Activated CD4-positive, alpha-beta T cell treated with anti-CD3 and anti-CD28 coated beads, Interleukin-2, Interleukin-4, amounts not matched to agents 100 ng/mL and 50 ng/mL, durations not matched to agents 16 hours and 8 hours (primary cell): ENCODE data around the gene BCL2L13.
A peak's percentile ranks its signal among the peaks of the same experiment; 100 is the strongest.

Source experiments
- DNase-seq: peaks from one replicate; pipeline ENCODE4 v3.0.0-alpha.2; 2020; ENCODE audit warnings: low spot score

Gene BCL2L13, protein sequence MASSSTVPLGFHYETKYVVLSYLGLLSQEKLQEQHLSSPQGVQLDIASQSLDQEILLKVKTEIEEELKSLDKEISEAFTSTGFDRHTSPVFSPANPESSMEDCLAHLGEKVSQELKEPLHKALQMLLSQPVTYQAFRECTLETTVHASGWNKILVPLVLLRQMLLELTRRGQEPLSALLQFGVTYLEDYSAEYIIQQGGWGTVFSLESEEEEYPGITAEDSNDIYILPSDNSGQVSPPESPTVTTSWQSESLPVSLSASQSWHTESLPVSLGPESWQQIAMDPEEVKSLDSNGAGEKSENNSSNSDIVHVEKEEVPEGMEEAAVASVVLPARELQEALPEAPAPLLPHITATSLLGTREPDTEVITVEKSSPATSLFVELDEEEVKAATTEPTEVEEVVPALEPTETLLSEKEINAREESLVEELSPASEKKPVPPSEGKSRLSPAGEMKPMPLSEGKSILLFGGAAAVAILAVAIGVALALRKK

DNA sequence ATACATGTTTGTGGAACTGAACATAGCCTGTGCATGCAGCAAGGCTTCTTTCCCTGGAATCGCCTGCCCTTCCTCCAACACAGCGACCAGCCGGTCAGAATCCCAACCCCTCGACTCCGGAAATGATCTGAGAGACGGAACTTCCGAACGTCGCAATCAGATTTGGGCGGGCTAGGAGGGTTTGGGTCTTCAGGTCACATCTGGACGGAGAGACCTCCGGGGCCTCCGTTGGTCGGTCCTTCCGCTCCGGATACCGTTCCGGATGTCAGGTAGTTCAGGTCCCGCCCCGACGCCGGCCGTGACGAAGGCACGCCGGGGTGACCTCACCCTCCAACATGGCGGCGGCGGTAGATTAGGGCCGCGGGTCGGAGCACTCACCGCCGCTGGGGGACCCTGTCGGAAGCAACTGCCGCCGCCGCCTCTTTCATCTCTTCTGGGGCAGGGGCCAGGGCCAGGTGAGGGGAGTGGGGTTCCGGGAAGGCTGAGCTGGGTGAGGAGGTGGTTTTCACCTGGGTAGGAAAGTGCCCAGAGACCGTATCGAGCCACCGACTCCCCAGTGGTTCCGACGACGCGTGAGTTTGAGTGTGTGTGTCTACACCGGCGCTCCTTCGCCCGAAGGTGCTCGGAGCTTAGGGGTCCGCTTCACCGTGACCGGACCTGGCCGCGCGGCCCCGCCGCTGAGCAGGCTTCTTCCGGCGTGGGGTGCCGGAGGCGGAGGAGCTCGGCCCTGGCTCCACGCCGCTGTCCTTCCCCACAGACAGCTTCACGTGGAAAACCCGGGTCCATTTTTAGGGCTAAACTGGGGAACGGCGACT, at the start of gene BCL2L13:
TSS of gene BCL2L13 (plus strand) at position 326 of the 815 bp plus-strand sequence. CDS start 16,955 bp downstream, outside the sequence.
- peak; percentile 94 for DNase-seq

DNA sequence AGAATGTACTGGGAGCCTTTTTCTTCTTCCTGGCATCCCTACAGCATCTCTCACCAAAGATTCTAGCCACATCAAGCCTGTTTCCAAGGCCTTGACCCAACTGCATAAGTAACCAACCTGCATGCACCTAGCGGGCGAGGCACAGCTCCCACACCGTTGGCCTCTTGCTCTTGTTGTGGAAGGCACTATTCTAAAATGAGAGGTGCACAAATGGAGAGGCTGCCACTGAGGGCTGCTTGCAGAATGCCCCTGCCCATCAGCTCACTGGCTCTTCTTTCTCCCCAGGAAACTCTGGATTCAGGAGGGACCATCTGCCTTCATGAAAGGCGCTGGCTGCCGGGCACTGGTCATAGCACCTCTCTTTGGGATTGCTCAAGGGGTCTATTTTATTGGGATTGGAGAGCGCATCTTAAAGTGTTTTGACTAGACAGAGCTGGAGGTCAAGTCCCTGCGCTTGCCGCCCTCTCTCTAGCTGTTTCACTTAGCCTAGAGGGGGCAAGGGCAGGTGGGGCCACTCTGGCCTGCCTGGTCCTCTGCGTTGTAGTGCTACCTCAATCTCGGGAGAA, 48.7 kb upstream of the BCL2L13 start:
- no peak for DNase-seq

DNA sequence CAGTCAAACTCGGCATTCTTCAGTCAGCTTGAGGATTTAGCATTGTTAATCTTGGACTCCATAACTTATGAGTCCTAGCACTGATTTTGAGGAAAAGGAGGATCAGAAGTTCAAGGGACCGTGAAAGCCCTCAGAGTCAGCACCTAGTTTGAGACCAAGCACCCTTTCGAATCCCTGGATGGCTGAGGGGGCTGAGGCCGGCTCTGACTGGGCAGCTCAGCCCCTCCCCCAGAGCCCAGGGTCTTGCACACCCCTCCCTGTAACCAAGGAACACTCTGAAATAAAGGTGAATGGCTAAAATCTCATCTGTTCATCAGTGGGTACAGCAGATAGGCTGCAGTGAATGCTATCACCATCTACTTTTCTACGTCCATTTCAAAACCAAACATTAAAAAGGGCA, 48.0 kb upstream of the BCL2L13 start:
- DNase-seq, result no peak

DNA sequence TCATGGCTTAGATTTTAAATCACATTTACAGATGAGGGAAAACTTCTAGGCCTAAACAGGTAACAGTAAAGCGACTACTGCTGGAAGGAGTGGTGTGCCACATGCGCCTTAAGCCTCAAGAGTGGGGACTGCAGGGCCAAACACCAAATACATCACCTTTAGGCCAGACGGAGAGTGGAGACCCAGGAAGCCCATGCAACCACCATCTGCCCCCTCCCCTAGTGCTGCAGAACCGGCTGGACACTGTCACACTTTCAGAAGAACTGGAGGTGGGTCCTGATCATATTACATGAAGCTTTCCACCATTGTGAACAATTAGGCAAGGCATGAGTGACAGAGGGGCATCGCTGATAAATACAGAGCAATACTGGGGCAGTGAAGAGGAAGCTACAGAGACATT, 46.4 kb upstream of the BCL2L13 start:
- no peak for DNase-seq

DNA sequence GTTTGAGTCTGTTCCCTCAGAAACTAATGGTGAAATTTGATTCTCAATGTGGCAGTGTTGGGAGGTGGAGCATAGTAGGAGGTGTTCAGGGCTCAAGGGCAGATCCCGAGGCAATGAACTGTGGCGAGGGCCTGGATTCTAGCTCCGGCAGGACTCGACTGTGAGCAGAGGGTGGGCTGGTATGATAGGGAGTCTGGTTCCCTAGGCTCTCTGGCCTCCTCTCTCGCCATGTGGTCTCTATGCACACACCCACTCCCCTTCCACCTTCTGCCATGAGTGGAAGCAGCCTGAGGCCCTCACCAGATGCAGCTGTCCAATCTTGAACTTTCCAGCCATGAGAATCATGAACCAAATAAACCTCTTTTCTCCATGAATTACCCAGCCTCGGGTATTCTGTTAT, 42.3 kb upstream of the BCL2L13 start:
- DNase-seq, result no peak

DNA sequence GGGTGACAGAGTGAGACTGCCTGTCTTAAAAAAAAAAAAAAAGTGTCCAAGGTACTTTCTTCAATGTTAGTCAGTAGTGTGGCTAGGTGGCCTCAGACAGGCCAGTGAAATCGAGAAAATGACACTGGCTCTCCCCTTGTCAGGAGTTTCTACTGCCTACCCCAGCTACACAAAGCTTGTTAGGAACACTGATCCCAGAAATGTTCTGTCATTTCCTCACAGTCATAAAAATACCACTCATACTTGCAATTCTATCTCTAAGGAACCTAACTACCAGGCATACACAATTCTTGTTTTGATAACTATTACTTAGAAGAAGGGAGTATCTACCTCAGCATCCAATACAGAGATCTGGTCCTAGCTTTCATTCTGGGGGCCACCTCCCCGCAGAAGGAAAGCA, 41.3 kb upstream of the BCL2L13 start:
- DNase-seq, result no peak

DNA sequence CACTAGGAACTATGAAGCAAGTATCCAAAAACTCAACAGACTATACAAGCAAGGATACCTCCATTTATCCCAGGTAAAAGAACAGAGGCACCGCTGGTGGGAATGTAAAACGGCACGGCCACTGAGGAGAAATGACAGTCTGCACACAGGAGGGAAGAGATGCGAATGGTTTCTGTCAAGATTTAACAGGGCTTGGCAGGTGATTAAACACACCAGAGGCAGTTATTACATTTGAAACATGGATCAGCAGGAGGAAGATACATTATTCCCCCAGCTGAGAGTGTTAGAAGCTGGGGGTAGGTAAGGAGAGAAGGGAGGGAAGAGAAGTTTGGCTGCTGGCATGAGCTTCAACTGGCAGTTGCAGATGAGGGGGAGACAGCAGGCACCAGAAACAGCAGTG, 40.2 kb upstream of the BCL2L13 start:
- no peak for DNase-seq

DNA sequence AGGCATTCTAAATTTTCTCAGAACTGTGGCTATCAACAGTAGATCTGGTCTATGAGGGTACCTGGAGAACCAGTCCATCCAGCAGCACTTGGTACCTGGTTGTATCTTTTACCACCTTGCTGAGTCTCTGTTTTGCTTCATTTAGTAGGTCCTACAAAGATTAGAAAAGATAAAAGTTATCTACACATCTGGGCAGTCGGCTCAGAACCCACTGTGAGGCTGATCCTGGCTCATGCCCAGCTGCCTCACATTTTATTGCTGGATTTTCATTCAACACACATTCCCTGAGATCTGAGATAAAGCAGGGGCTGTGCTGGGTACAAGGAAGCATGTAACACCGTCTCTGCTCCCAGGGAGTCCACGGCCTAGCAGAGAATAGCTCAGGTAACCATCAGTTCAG, 37.5 kb upstream of the BCL2L13 start:
- no peak for DNase-seq

DNA sequence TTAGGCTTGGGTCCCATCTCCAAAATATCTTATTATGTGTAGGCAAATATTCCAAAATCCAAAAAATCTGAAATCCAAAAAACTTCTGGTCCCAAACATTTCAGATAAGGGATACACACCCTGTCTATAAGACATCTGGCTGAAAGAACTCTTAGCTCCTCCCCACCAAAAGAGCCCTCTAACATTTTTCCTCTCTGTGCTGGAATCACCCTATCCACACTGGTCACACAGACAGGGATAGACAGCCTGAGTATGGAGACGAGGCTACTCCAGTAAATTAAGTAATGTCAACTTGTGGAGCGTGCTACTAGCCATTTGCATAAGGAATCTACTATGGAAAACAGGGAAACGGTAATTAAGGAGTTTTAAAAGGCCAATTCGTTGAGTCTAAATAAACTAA, 34.9 kb upstream of the BCL2L13 start:
- no peak for DNase-seq

DNA sequence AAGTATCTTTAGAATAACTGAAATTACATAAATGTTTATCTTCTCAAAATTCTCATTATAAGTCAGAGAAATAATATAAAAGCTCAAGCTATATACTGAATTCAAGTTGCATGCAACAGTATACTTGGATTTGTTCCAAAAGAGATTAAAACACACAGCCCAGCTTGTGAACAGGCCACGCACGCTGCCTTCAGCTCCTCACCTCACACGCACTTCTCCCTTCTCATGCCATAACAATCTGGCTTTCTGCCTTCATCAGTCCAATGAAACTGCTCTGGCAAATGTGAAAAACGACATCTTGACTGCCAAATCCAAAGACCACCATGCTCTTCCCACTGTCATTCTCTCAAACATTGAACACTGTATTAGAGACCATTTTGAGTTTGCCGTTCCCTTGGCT, 32.1 kb upstream of the BCL2L13 start:
- no peak for DNase-seq

DNA sequence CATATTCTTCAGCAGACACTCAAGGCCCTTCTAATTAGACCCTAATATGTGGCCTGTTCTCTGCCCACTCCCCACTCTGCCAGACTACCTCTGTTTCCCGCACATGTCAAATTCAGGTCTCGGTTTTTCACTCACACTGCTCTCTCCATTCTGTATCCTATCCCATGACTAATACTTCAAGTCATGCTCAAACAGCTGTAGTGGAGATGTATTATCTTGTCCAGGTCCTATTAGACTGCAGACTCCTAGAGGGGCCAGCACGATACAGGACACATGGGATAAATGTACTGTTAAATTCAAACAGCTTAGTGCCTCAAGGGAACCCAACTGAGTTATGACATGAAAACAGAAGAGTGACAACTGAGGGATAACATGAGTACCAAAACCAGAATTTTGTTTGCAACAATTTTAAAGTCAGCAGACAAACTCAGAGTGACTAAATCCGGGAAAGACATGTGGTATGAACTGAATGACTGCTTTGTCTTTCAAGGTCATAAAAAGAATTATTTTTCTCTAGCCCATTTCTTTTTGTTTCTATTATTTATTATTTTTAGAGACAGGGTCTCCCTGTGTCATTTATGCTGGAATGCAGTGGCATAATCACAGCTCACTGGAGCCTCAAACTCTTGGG, 30.6 kb upstream of the BCL2L13 start:
- DNase-seq, result peak; percentile 25

DNA sequence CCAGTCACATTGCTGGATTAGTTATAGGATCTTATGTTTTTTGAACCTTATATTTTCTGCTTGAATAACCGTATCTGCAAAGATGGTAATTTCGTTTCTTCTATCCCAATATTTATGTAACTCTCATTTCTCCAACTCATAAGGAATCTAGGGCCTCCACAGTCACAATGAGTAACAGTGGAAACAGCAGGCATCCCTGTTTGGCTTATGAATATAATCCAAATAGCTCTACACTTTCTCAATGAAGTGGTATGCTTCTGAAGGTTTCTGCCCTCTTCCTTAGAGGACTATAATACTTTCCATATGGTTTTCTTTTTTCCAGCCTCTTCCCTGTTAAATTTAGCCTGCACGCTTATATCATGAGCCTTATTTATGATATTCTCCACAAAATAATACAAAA, 26.5 kb upstream of the BCL2L13 start:
- DNase-seq, result no peak

DNA sequence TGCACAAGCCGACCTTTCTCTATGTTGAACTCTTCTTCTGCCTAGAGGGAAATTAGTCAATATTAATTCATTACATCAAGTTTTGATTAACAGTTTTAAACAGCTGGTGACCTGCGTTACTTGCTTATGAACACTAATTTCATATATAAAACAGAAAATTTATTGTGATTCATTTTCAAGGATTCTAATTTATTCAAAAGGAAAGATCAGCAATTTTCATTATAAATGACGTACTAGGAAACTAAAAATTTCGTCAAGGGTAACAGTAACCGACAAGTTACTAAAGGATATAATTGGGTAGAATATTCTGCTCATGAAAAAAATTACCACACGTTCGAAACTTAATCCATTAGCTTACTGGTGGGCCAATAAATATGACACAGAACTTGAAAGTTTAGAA, 25.3 kb upstream of the BCL2L13 start:
- DNase-seq, result no peak

DNA sequence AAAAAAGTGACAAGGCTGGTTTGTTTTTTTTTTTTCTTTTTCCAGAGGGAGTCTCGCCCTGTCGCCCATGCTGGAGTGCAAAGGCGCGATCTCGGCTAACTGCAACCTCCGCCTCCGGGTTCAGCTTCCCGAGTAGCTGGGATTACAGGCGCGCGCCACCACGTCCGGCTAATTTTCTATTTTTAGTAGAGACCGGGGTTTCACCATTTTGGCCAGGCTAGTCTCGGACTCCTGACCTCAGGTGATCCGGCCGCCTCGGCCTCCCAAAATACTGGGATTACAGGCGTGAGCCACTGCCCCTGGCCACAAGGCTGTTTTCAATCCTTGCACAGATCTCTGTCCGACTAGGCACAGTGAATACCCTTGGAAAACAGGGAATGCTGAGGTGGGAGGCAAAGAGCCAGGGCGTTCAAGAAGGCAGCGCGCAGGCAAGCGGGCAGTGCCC, 10.6 kb upstream of the BCL2L13 start:
- no peak for DNase-seq

DNA sequence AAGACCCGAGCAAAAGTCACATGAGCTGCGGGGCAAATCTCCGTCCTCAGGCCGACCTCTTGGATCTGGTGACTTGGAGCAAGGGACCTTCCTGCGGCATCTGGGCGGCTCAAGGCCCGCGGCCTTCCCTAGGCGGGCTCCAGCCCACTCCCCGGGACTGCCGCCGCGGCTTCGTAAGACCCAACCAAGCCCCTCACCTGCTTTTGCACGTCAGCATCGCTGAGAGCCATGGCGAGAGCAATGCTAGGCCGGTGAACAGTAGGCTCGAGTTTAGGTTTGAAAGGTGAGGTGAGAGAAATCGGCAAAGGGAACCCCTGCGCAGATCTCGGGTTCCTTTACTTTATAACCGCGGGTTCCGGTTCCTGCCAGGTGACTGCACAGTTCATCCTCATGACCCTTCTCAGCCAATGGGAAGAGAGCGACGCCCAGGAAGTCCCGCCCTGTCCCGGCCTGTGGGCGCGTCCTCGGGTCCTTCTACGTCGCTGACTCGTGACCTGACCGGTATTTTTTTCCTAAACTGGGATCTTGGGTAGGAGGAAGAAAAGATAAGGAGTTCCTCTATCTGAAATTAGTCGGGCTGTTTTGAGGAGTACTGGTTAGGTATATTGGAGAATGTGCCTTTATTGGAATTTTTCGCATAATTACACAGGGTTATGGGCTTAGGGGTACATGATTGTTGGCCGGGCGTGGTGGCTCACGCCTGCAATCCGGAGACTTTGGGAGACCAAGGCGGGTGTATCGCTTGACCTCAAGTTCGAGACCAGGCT, 10.0 kb upstream of the BCL2L13 start, which contains the start of gene ATP6V1E1:
TSS of gene ATP6V1E1 (minus strand) at position 344 of the 767 bp plus-strand sequence. CDS start at position 230, 114 bp downstream.
- DNase-seq, result peak; percentile 98

DNA sequence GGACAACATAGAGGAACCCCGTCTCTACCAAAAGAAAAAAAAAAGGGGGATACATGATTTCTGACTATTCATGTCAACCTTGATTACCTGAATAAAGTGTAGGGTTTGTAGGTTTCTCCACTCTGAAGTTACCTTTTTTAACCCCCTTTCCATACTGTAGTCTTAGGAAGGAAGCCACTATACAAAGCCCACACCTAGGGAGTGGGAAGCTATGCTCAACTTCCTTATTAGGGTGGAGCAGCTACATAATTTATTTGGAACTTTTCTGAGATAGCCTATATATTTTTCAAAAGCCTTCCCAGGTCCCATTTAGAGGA, 9.4 kb upstream of the BCL2L13 start:
- DNase-seq, result no peak

DNA sequence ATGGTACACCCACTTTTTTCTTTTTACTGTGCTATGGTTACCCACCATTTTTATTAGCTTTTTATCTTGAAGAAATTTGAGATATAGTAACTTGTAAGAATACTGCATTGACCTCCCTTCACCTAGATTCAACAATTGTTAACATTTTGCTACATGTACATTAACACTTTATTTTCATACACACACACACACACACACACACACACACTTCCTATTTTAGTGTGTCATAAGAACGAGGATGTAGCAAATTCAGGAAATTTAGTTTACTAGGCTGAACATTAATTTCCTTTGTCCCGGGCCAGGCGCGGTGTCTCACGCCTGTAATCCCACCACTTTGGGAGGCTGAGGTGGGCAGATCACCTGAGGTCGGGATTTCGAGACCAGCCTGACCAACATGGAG, 8.9 kb upstream of the BCL2L13 start:
- DNase-seq, result no peak

DNA sequence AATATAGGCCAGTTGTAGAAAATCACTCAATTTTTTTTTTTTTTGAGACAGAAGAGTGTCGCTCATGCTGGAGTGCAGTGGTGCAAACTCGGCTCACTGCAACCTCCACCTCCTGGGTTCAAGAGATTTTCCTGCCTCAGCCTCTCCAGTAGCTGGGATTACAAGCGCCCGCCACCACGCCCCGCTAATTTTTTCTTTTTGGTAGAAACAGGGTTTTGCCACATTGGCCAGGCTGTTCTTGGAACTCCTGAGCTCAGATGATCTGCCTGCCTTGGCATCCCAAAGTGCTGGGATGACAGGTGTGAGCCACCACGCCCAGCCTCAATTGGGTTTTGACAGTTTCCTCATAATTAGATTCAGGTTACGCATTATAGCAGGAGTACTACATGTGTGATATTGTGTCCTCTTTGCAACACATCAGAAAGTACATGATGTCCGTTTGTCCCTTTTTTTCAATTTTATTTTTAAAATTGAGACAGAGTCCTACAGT, 7.4 kb upstream of the BCL2L13 start:
- DNase-seq, result no peak

DNA sequence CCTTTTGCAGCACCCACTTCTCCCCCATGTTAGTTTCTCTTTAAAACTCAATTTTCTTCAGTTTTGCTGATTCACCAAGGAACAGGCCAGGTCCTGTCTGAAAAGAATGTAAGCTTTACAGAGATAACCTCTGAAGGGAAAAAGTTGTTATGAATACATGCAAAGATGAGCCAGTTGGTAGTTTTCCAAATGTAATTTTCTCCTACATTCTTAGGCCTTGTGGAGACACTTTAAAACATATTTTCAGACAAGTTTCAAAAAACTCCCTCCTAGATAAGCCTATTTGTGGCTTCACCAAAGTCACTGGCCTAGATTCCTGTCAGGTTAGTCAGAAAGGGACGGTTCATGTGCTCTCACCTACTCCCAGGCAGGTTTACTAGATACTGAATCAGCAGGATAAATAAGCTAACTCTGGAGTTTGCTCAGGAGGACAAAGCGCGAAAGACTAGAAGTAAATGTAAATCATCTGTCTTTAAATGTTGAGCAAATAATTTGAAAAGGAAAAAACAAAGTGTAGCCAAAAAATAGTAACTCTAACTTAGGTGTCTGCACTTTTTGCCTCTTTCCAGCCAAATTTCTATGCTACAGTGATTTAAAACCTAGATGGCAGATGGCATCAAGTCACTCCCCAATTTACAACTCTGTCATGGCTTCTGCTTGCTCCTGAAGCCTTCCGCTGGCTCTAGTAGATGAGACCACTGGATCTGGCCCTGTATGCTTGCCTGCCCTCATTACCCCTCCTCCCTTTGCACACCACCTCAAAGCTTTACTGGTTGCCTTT, 5.2 kb upstream of the BCL2L13 start:
- DNase-seq, result no peak

DNA sequence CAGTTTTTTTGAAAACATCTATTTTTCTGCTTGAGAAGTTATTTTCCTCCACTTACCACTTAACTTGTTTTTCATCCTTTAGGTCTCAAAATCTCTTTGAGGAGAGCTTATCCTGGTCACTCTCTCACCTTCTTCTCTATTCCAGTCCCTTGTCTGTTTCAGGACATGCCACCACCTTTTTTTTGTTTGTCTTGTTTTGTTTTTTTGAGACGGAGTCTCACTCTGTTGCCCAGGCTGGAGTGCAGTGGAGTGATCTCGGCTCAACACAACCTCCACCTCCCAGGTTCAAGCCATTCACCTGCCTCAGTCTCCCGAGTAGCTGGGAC, 4.6 kb upstream of the BCL2L13 start:
- no peak for DNase-seq

DNA sequence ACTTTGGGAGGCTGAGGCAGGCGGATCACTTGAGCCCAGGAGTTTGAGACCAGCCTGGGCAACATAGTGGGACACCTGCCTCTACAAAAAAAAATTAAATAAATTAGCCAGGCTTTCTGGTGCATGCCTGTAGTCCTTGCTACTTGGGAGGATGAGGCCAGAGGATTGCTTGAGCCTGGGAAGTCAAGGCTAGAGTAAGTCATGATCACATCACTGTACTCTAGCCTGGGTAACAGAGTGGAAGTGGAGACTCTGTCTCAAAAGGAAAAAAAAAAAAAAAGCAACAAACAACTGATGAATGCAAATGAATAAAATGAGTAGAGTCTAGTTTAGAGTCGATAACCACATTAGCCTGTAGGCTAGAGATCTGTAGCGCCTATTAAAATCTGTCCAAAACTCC, 3.9 kb upstream of the BCL2L13 start:
- no peak for DNase-seq
